ENCODE measurements around the gene PRKG1. TPM values are rescaled to one million over a fixed set of nuclear protein-coding genes. Genes with fewer than 3 reads are reported as not detected.

Gene PRKG1
- total RNA-seq, 1 experiment from 2014 or later: 16.5 TPM

DNA sequence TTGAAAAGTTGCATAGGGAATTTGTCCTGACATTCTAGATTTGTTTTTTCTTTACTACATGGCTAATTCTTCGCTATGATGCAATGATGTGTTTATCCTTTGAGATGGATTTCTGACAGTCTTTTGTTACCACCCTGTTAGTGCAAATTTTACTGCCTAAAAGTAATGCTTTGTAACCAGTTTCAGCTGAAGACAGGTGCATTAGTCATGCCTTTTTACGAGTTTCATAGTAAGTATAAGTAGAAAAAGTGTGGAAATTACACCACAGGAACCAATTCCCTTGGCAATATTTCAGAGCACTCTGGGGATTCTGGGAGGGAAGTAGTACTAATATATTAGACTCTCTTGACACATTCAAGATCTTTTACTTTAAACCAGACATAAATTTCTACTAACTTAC, 982.0 kb downstream of the PRKG1 start (continued):
- TF ChIP-seq, protein P1, sequence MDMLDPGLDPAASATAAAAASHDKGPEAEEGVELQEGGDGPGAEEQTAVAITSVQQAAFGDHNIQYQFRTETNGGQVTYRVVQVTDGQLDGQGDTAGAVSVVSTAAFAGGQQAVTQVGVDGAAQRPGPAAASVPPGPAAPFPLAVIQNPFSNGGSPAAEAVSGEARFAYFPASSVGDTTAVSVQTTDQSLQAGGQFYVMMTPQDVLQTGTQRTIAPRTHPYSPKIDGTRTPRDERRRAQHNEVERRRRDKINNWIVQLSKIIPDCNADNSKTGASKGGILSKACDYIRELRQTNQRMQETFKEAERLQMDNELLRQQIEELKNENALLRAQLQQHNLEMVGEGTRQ (CRISPR knock-in tag; IDR thresholded peaks at IDR 0.05): no peak

DNA sequence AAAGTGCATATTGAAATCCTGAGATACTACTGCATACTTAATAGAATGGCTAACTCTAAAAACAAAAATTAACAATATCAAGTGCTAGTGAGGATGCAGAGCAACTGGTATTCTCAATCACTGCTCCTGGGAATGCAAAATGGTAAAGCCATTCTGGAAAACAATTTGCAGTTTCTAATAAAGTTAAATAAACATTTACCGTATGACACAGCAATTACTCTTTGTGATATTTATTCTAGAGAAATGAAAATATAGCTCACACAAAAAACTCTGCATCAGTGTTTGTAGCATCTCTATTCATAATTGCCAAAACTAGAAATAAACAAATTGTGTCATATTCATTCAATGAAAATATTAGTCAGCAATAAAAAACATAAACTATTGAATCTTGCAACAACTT, 984.8 kb downstream of the PRKG1 start:
- TF ChIP-seq, protein P2, sequence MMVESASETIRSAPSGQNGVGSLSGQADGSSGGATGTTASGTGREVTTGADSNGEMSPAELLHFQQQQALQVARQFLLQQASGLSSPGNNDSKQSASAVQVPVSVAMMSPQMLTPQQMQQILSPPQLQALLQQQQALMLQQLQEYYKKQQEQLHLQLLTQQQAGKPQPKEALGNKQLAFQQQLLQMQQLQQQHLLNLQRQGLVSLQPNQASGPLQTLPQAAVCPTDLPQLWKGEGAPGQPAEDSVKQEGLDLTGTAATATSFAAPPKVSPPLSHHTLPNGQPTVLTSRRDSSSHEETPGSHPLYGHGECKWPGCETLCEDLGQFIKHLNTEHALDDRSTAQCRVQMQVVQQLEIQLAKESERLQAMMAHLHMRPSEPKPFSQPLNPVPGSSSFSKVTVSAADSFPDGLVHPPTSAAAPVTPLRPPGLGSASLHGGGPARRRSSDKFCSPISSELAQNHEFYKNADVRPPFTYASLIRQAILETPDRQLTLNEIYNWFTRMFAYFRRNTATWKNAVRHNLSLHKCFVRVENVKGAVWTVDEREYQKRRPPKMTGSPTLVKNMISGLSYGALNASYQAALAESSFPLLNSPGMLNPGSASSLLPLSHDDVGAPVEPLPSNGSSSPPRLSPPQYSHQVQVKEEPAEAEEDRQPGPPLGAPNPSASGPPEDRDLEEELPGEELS (CRISPR knock-in tag; IDR thresholded peaks at IDR 0.05): no peak
- TF ChIP-seq OVOL2 (CRISPR knock-in tag; IDR thresholded peaks at IDR 0.05; ENCODE audit: borderline replicate concordance) (no peak), CBFB (CRISPR knock-in tag; IDR thresholded peaks at IDR 0.05; ENCODE audit: low read depth) (no peak), ZBTB21 (CRISPR knock-in tag; IDR thresholded peaks at IDR 0.05; ENCODE audit: borderline replicate concordance) (no peak), GABPB1 (CRISPR knock-in tag; IDR thresholded peaks at IDR 0.05) (no peak), NFYB (CRISPR knock-in tag; conservative IDR thresholded peaks at IDR 0.05; ENCODE audit: low read depth) (no peak)
- no peak for ATAC-seq
- peaks cover 3% of the 10 kb centered on the region; the same call in 1 of the 2 replicates for H3K36me3 Mint-ChIP-seq
- POLR2A ChIA-PET: no interaction called here
- CTCF ChIA-PET: no interaction called here
- no peak overlapping the region for H3K4me3 Mint-ChIP-seq
- no peak for DNase-seq (ENCODE audit: low spot score)
- no peak overlapping the region for H3K27ac Mint-ChIP-seq
- H3K27me3 Mint-ChIP-seq (ENCODE audit: low read depth): no peaks in the 10 kb centered on the region
- H3K9me3 Mint-ChIP-seq: no peaks in the 10 kb centered on the region
- H3K4me1 Mint-ChIP-seq: peaks cover 18% of the 10 kb centered on the region

DNA sequence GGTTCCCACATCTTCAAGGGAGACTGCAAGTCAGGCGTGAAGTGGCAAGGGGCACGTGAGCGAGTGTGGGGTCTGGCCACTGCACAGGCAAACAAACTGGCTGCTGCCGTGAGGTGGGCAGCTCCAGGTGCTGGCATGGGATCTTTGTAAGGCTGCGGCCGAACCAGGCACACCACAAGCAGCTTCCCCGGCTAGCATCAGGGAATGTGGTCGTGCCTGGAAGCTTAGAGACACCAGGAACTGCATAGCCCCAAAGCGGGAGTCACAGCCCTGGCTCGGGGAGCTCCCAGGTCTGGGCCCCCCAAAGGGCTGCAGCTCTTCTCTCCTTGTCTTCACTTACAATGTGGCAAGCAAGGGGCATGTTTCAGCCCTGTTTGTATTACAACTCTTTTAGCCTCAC, 988.9 kb downstream of the PRKG1 start:
- H3K4me3 Mint-ChIP-seq: no peak overlapping the region
- H3K4me1 Mint-ChIP-seq: peaks cover 18% of the 10 kb centered on the region
- ATAC-seq (no peak), DNase-seq (ENCODE audit: low spot score) (no peak)
- no peaks in the 10 kb centered on the region for H3K27me3 Mint-ChIP-seq (ENCODE audit: low read depth)
- no peak overlapping the region for H3K27ac Mint-ChIP-seq
- CTCF ChIA-PET: no interaction called here
- H3K9me3 Mint-ChIP-seq: peaks cover under 1% of the 10 kb centered on the region
- POLR2A ChIA-PET: no interaction called here
- H3K36me3 Mint-ChIP-seq: peaks cover under 1% of the 10 kb centered on the region
- TF ChIP-seq ZNF396 (CRISPR knock-in tag; IDR thresholded peaks at IDR 0.05; ENCODE audit: borderline replicate concordance): no peak
- TF ChIP-seq, protein P3, sequence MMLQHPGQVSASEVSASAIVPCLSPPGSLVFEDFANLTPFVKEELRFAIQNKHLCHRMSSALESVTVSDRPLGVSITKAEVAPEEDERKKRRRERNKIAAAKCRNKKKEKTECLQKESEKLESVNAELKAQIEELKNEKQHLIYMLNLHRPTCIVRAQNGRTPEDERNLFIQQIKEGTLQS (CRISPR knock-in tag; conservative IDR thresholded peaks at IDR 0.05): no peak
- TF ChIP-seq, protein P4, sequence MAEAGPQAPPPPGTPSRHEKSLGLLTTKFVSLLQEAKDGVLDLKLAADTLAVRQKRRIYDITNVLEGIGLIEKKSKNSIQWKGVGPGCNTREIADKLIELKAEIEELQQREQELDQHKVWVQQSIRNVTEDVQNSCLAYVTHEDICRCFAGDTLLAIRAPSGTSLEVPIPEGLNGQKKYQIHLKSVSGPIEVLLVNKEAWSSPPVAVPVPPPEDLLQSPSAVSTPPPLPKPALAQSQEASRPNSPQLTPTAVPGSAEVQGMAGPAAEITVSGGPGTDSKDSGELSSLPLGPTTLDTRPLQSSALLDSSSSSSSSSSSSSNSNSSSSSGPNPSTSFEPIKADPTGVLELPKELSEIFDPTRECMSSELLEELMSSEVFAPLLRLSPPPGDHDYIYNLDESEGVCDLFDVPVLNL (CRISPR knock-in tag; IDR thresholded peaks at IDR 0.05; ENCODE audit: borderline replicate concordance, low read depth): no peak
- no peak for TF ChIP-seq GRHL2 (CRISPR knock-in tag; IDR thresholded peaks at IDR 0.05; ENCODE audit: insufficient replicate concordance, severe bottlenecking)
- TF ChIP-seq, protein P5, sequence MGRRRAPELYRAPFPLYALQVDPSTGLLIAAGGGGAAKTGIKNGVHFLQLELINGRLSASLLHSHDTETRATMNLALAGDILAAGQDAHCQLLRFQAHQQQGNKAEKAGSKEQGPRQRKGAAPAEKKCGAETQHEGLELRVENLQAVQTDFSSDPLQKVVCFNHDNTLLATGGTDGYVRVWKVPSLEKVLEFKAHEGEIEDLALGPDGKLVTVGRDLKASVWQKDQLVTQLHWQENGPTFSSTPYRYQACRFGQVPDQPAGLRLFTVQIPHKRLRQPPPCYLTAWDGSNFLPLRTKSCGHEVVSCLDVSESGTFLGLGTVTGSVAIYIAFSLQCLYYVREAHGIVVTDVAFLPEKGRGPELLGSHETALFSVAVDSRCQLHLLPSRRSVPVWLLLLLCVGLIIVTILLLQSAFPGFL (CRISPR knock-in tag; IDR thresholded peaks at IDR 0.05; ENCODE audit: borderline replicate concordance): no peak
- TF ChIP-seq ESRRA (CRISPR knock-in tag; IDR thresholded peaks at IDR 0.05; ENCODE audit: borderline replicate concordance): no peak
- TF ChIP-seq, protein P6, sequence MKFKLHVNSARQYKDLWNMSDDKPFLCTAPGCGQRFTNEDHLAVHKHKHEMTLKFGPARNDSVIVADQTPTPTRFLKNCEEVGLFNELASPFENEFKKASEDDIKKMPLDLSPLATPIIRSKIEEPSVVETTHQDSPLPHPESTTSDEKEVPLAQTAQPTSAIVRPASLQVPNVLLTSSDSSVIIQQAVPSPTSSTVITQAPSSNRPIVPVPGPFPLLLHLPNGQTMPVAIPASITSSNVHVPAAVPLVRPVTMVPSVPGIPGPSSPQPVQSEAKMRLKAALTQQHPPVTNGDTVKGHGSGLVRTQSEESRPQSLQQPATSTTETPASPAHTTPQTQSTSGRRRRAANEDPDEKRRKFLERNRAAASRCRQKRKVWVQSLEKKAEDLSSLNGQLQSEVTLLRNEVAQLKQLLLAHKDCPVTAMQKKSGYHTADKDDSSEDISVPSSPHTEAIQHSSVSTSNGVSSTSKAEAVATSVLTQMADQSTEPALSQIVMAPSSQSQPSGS (CRISPR knock-in tag; IDR thresholded peaks at IDR 0.05; ENCODE audit: borderline replicate concordance, low read depth): no peak
- TF ChIP-seq FOXJ3 (CRISPR knock-in tag; IDR thresholded peaks at IDR 0.05; ENCODE audit: borderline replicate concordance): no peak

Measured in WTC11 (cell line).